ENCODE data around the gene UBE2L5.

- TF ChIP-seq GATA2 (IDR thresholded peaks at IDR 0.05; ENCODE audit: insufficient read depth, insufficient read length, low read depth, low read length) (no peak), POLR2AphosphoS5 (IDR thresholded peaks at IDR 0.05; ENCODE audit: insufficient read depth, low read depth, low read length) (peak; percentile 43), CTCF (IDR thresholded peaks at IDR 0.05; ENCODE audit: extremely low read depth in 1 of 2, insufficient read depth in 1 of 2, low read depth in 1 of 2, low read length in 2 of 2) (no peak)
Observed at GRCh38 chr13:30463787-30464495, 41.6 kb downstream of the UBE2L5 start.

All from endothelial cell of umbilical vein (primary cell).